ENCODE results near the gene ASAP3. TPM values are rescaled to one million over a fixed set of nuclear protein-coding genes. Genes with fewer than 3 reads are reported as not detected.

Gene ASAP3
- total and polyA plus RNA-seq, 2 of the 13 experiments (the other 11 are each of a cell fraction or from before 2014, with no cell fraction given): 32.6 to 37.0 TPM

- TF ChIP-seq ZBTB40 (IDR thresholded peaks at IDR 0.05) (no peak), ZBTB40 (CRISPR knock-in tag; IDR thresholded peaks at IDR 0.05) (peak; percentile 52), TIGD3 (CRISPR knock-in tag; IDR thresholded peaks at IDR 0.05; ENCODE audit: borderline replicate concordance) (no peak), ZBTB7B (CRISPR knock-in tag; IDR thresholded peaks at IDR 0.05) (peak; percentile 61; the same call in 1 of the 2 replicates), ZNF816 (CRISPR knock-in tag; IDR thresholded peaks at IDR 0.05; ENCODE audit: borderline replicate concordance) (0 out of 2 replicates have a peak, but pooled peaks have one; percentile 11), SOX13 (IDR thresholded peaks at IDR 0.05) (no peak), SOX13 (CRISPR knock-in tag; conservative IDR thresholded peaks at IDR 0.05 in 1 of 2, IDR thresholded peaks at IDR 0.05 in 1 of 2) (peak in 1 of 2 experiments; percentile 37; a peak in 1 of 4 replicates), HDAC1 (CRISPR knock-in tag; IDR thresholded peaks at IDR 0.05) (peak; percentile 34; the same call in 1 of the 2 replicates), U2AF2 (IDR thresholded peaks at IDR 0.05; ENCODE audit: low read depth, low read length) (0 out of 2 replicates have a peak, but pooled peaks have one; percentile 57), ZNF782 (CRISPR knock-in tag; IDR thresholded peaks at IDR 0.05; ENCODE audit: borderline replicate concordance) (peak; percentile 12; the same call in 1 of the 2 replicates), CHCHD3 (CRISPR knock-in tag; IDR thresholded peaks at IDR 0.05) (0 out of 2 replicates have a peak, but pooled peaks have one; percentile 18), ZNF569 (CRISPR knock-in tag; IDR thresholded peaks at IDR 0.05; ENCODE audit: borderline replicate concordance) (no peak), POLR2AphosphoS5 (IDR thresholded peaks at IDR 0.05; ENCODE audit: low read depth, low read length) (peak; percentile 64), THRA (CRISPR knock-in tag; IDR thresholded peaks at IDR 0.05; ENCODE audit: borderline replicate concordance) (peak; percentile 34; the same call in 1 of the 2 replicates), ZNF431 (CRISPR knock-in tag; IDR thresholded peaks at IDR 0.05; ENCODE audit: borderline replicate concordance, low read depth) (no peak), HOXA5 (CRISPR knock-in tag; IDR thresholded peaks at IDR 0.05) (peak; percentile 29; the same call in 1 of the 2 replicates), ZNF331 (CRISPR knock-in tag; IDR thresholded peaks at IDR 0.05) (peak; percentile 85)
Observed at GRCh38 chr1:23423415-23424292, 60.3 kb downstream of the ASAP3 start (continued).

Data from HepG2 (cell line).